ENCODE data around the gene LRP4. TPM values are rescaled to one million over a fixed set of nuclear protein-coding genes. Genes with fewer than 3 reads are reported as not detected.

Gene LRP4
- total and polyA plus RNA-seq, 9 donors: 4.4 to 20.6 (median 11.6) TPM

- no peak for TF ChIP-seq POLR2A (IDR thresholded peaks at IDR 0.05)
- TF ChIP-seq, protein P1, sequence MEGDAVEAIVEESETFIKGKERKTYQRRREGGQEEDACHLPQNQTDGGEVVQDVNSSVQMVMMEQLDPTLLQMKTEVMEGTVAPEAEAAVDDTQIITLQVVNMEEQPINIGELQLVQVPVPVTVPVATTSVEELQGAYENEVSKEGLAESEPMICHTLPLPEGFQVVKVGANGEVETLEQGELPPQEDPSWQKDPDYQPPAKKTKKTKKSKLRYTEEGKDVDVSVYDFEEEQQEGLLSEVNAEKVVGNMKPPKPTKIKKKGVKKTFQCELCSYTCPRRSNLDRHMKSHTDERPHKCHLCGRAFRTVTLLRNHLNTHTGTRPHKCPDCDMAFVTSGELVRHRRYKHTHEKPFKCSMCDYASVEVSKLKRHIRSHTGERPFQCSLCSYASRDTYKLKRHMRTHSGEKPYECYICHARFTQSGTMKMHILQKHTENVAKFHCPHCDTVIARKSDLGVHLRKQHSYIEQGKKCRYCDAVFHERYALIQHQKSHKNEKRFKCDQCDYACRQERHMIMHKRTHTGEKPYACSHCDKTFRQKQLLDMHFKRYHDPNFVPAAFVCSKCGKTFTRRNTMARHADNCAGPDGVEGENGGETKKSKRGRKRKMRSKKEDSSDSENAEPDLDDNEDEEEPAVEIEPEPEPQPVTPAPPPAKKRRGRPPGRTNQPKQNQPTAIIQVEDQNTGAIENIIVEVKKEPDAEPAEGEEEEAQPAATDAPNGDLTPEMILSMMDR (IDR thresholded peaks at IDR 0.05): no peak
- TF ChIP-seq EP300 (IDR thresholded peaks at IDR 0.05): no peak
- WGBS, 3 donors: 94 to 97% (median 95%) methylated on average over 1 of the region's 1 CpG
- no peak for DNase-seq
- Histone ChIP-seq H3K27me3 (no peaks in the 10 kb centered on the region), H3K27ac (no peak overlapping the region), H3K9me3 (no peaks in the 10 kb centered on the region), H3K36me3 (no peaks in the 10 kb centered on the region), H3K4me3 (no peak overlapping the region), H3K4me1 (ENCODE audit: insufficient read depth) (peaks cover 1% of the 10 kb centered on the region)
- intact Hi-C loops (cut with DNase I): no loop called here
These were observed 81.9 kb downstream of the LRP4 start for GRCh38 chr11:46836431-46836830.

GRCh38 chr11:46835897-46836296, 82.5 kb downstream of the LRP4 start:
- 57 to 63% (median 57%) methylated on average over 3 of the region's 3 CpGs for WGBS, 3 donors
- Histone ChIP-seq H3K27me3 (no peaks in the 10 kb centered on the region), H3K9me3 (no peaks in the 10 kb centered on the region), H3K4me3 (no peak overlapping the region), H3K27ac (no peak overlapping the region), H3K36me3 (no peaks in the 10 kb centered on the region), H3K4me1 (ENCODE audit: insufficient read depth) (peaks cover 1% of the 10 kb centered on the region)
- DNase-seq: no peak
- TF ChIP-seq POLR2A (IDR thresholded peaks at IDR 0.05) (no peak), EP300 (IDR thresholded peaks at IDR 0.05) (no peak)
- TF ChIP-seq, protein P1 (IDR thresholded peaks at IDR 0.05): no peak
- intact Hi-C loops (cut with DNase I): no loop called here

DNA sequence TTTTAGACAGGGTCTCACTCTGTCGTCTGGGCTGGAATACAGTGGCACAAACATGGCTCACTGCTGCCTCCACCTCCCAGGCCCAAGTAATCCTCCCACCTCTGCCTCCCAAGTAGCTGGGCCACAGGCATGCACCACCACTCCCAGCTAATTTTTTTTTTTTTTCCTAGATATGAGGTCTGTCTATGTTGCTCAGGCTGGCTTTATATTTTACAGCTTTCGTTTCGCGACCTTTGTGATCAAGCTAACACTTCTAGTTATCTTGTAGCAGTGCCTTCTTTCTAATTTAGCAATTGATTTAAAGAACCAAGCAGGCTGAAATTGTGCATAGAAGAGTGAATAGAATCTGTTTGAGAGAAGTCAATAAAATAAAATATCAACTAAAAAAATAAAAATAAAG, 83.5 kb downstream of the LRP4 start:
- Histone ChIP-seq H3K27ac (no peak overlapping the region), H3K4me3 (no peak overlapping the region), H3K36me3 (no peaks in the 10 kb centered on the region), H3K9me3 (no peaks in the 10 kb centered on the region), H3K27me3 (no peaks in the 10 kb centered on the region), H3K4me1 (ENCODE audit: insufficient read depth) (peaks cover 3% of the 10 kb centered on the region)
- DNase-seq: no peak
- no peak for TF ChIP-seq EP300 (IDR thresholded peaks at IDR 0.05)
- no peak for TF ChIP-seq POLR2A (IDR thresholded peaks at IDR 0.05)
- TF ChIP-seq, protein P1 (IDR thresholded peaks at IDR 0.05): no peak
- intact Hi-C loops (cut with DNase I): no loop called here
- WGBS, 3 donors: 84 to 86% (median 84%) methylated on average over 4 of the region's 4 CpGs

DNA sequence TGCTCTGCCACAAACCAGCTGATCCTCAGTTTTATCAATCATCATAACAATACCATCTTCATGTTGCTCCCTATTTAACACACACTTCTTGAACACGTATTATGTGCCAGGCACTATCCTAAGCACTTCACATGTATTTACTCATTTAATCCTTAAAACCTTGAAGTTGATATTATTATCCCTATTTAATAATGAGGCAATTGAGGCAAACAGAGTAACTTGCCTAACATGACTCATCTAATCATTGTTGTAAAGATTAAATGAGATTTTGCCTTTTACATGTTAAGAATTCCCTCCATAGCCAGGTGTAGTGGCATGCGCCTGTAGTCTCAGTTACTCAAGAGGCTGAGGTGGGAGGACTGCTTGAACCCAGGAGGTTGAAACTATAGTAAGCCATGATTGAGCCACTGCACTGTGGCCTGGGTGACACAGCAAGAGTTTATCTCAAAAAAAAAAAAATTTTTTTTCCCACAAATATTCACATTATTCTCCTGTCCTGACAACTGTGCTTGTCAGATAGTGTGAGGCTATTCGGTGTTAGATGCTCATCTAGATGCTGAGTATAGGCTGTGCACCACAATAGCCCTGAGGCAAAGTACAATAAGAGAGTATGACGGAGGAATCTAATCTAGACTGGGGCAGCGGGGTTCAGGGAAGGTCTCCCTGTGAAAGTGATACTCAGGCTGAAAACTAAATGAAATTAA, 85.7 kb downstream of the LRP4 start:
- TF ChIP-seq, protein P1 (IDR thresholded peaks at IDR 0.05): no peak
- TF ChIP-seq POLR2A (IDR thresholded peaks at IDR 0.05) (no peak), EP300 (IDR thresholded peaks at IDR 0.05) (no peak)
- intact Hi-C loops (cut with DNase I): no loop called here
- 86 to 91% (median 90%) methylated on average over 5 of the region's 5 CpGs for WGBS, 3 donors

More for the DNA sequence above, 85.7 kb downstream of the LRP4 start:
- Histone ChIP-seq H3K27ac (no peak overlapping the region), H3K4me3 (no peak overlapping the region), H3K36me3 (no peaks in the 10 kb centered on the region), H3K4me1 (ENCODE audit: insufficient read depth) (peaks cover 2% of the 10 kb centered on the region), H3K27me3 (no peaks in the 10 kb centered on the region), H3K9me3 (no peaks in the 10 kb centered on the region)
- DNase-seq: no peak

Data from ovary (tissue), 9 donors.